H1 (cell line): ENCODE results near the gene HIPK2. TPM values are rescaled to one million over a fixed set of nuclear protein-coding genes. Genes with fewer than 3 reads are reported as not detected.
A peak's percentile ranks its signal among the peaks of the same experiment; 100 is the strongest.

Experiments
- CHD7 ChIP-seq: fragments of 300-600 bp; sonication (generic); IDR thresholded peaks from 2 replicates; pipeline ENCODE4 v1.7.1; 2012; ENCODE audit warnings: low read length, moderate library complexity, mild to moderate bottlenecking, inconsistent platforms; ENCODE audit not compliant: insufficient replicate concordance
- CTCF ChIP-seq, 3 experiments: IDR thresholded peaks; 1 replicate in 2 of 3; 2 replicates in 1 of 3; pipeline versions ENCODE4 v1.5.1 to v1.6.1; 2011; ENCODE audit warnings: low read length in 3 of 3, mild to moderate bottlenecking in 3 of 3, inconsistent platforms in 2 of 3, low read depth in 1 of 3, moderate library complexity in 1 of 3; ENCODE audit not compliant: insufficient read depth in 1 of 3; ENCODE audit errors: control extremely low read depth in 1 of 3
- polyA plus RNA-seq, 7 experiments: library from polyadenylated mRNA; depleted of rRNA in 3 of 7; stranded (reverse) in 5 of 7; unstranded in 2 of 7; fragments of >200 nt in 5 of 7; fragments of 200-250 nt in 2 of 7; gene quantifications; 1 replicate in 5 of 7; 2 replicates in 1 of 7; 4 replicates in 1 of 7; pipeline versions ENCODE4 v1.2.1 to v1.2.3, GENCODE V29; 2011 to 2013; ENCODE audit warnings: missing spikeins in 2 of 7, mixed read lengths in 2 of 7
- total RNA-seq: library from RNA; stranded (reverse); fragmentation: NEBNext Ultra II Directional; extraction: Animal tissue kit (Norgen Biotek cat#: 25700); gene quantifications from 2 replicates; pipeline ENCODE4 v1.2.1, GENCODE V29; 2021

The HIPK2 gene
- total and polyA plus RNA-seq, 2 of the 8 experiments (the other 6 are each of a cell fraction or from before 2014, with no cell fraction given) = 8.3 to 24.3 TPM

- TF ChIP-seq CHD7 = no peak
- TF ChIP-seq CTCF (IDR thresholded peaks at IDR 0.05; ENCODE audit: control extremely low read depth in 1 of 3, insufficient read depth in 1 of 3, low read depth in 1 of 3, low read length in 3 of 3) = peak in 2 of 3 experiments; percentile 55 to 62; a peak in 3 of 4 replicates
- TF ChIP-seq, all 59 proteins: peak for 3
Observed at GRCh38 chr7:139602143-139602722, 175.6 kb downstream of the HIPK2 start (continued).
